Fibroblast of mammary gland (primary cell): ENCODE data around the gene CKMT2.

Experiments used
- DNase-seq: peaks from one replicate; pipeline ENCODE4 v3.0.0-alpha.2; 2010; ENCODE audit warnings: low read depth
- H3K4me3 ChIP-seq: 2 replicates; pipeline ENCODE4 v1.5.1; 2011; ENCODE audit warnings: low read depth, mild to moderate bottlenecking, low read length, moderate library complexity; ENCODE audit not compliant: control insufficient read depth
- TF ChIP-seq, protein P1 (sequence below): conservative IDR thresholded peaks from 2 replicates; pipeline ENCODE4 v1.5.1; 2011; ENCODE audit warnings: low read depth, low read length, inconsistent platforms; ENCODE audit not compliant: control insufficient read depth, insufficient read depth

The CKMT2 gene

DNA sequence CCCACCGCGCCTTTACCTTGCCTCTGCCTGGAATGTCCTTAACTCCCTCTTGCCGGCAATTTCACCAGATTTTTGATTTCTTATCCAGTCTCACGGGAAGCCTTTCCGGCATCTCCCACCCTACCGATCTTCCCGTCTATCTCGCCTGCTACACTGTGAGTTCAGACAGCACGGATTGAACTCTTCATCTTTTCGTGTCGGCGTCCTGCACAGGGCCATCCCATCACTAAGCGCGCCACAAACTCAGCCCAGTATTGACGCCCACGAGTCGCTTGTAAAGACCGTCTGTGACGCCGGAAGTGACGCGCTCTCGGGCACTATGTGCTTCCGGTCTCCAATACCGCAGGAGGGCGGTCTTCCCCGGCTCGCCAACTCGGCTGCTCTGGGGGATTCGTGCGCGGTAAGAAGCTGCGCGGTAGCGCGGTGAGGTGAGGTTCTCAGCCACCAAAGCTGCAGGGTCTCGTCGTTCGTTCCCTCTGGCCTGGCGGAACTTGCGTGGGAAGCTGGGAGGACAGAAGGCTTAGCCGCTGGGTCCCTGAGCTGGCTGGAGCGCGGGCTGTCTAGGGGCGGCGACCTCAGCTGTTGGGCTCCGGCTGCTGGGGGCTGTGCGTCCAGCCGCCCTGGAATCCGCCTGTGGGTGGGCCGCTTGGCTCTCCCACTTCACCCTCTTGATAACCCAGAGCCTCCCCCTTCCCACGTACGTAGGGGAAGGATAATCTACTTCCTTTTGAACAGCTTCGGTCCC is 68.3 kb downstream of the CKMT2 start, which contains the start of gene ZCCHC9:
Gene ZCCHC9, plus strand, starts transcription at position 317 of the 745 bp plus-strand sequence. CDS start 3,171 bp downstream, outside the sequence.
- TF ChIP-seq, protein P1, sequence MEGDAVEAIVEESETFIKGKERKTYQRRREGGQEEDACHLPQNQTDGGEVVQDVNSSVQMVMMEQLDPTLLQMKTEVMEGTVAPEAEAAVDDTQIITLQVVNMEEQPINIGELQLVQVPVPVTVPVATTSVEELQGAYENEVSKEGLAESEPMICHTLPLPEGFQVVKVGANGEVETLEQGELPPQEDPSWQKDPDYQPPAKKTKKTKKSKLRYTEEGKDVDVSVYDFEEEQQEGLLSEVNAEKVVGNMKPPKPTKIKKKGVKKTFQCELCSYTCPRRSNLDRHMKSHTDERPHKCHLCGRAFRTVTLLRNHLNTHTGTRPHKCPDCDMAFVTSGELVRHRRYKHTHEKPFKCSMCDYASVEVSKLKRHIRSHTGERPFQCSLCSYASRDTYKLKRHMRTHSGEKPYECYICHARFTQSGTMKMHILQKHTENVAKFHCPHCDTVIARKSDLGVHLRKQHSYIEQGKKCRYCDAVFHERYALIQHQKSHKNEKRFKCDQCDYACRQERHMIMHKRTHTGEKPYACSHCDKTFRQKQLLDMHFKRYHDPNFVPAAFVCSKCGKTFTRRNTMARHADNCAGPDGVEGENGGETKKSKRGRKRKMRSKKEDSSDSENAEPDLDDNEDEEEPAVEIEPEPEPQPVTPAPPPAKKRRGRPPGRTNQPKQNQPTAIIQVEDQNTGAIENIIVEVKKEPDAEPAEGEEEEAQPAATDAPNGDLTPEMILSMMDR: no peak
- peak within 1 kb of the TSS; percentile 83 for H3K4me3 ChIP-seq
- DNase-seq: peak; percentile 96

DNA sequence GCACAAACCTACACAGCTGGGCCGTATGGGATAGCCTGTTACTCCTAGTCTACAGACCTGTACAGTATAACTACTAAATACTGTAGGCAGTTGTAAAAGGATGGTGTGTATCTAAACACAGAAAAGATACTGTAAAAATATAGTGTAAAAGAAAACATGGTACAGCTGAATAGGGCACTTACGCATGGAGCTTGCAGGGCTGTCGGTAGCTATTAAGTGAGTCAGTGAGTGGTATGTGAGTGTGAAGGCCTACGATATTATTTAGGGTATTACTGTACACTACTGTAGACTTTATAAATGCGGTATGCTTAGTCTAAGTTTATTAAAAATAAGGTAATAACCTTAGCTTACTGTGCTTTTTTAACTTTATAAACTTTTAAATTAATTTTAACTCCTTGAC is 69.5 kb downstream of the CKMT2 start:
- TF ChIP-seq, protein P1: no peak
- peak; percentile 34 for DNase-seq
- H3K4me3 ChIP-seq: peak overlapping the region; percentile 83

- DNase-seq: peak; percentile 88
- TF ChIP-seq, protein P1: no peak
- H3K4me3 ChIP-seq: no peak overlapping the region
These were observed 70.4 kb downstream of the CKMT2 start for GRCh38 chr5:81303563-81303962.

GRCh38 chr5:81305785-81306184 is 72.7 kb downstream of the CKMT2 start:
- TF ChIP-seq, protein P1: no peak
- no peak overlapping the region for H3K4me3 ChIP-seq
- no peak for DNase-seq

GRCh38 chr5:81308836-81309235 is 75.7 kb downstream of the CKMT2 start:
- no peak for DNase-seq
- TF ChIP-seq, protein P1: no peak
- no peak overlapping the region for H3K4me3 ChIP-seq

DNA sequence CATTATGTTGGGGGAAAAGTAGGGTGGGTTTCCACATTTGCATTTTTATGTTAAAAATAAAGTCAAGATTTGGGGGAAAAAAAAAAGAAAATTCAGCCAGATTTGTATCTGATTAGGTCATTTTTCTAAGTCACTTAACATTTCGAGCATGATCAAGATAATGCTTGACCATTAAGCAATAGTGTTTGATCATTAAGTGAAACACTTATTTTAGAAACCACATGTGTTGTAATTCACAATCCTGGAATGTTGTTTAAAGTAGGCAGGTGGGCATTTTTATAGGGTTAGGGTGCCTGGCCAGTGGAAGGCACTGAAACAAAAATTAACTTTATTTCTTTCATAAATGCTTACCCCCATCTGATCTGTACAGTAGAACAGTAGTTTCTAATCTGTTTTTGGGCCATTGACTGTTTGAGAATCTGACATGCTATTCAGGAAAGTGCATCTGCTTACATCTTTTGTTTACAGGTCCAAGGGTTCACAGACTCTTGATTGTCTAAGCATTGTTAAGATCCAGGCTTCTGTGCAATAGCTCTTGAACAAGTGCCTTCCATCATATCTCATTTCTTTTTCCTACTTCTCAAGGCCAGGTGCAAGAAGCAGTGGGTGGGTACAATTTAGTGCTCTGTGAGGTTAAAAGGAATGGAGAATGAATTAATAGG is 77.4 kb downstream of the CKMT2 start:
- DNase-seq: no peak
- TF ChIP-seq, protein P1: no peak

More for the DNA sequence above, 77.4 kb downstream of the CKMT2 start:
- H3K4me3 ChIP-seq: no peak overlapping the region
